K562 (cell line): ENCODE results near the gene CTSS. TPM values are rescaled to one million over a fixed set of nuclear protein-coding genes. Genes with fewer than 3 reads are reported as not detected.
A peak's percentile ranks its signal among the peaks of the same experiment; 100 is the strongest.

ENCODE experiments used
- ATAC-seq: fragments of 200-7000 bp; cut with Tn5 transposase; 3 replicates; pipeline ENCODE4 v1.9.1; 2020; ENCODE audit warnings: moderate library complexity
- BruUV-seq: library from RNA; stranded (reverse); fragments of 400-500 nt; replicated peaks from 2 replicates; lab custom pipeline; 2021; lab: Mats Ljungman, UMichigan
- CTCF ChIA-PET: fragments of 300-600 bp; formaldehyde crosslinking; extraction: SDS; loops from one replicate; lab custom pipeline; 2021; ENCODE audit warnings: low intra/inter-chr PET ratio; lab: Yijun Ruan, JAX
- POLR2A ChIA-PET: fragments of 300-600, 350-650 bp; sonication (Branson Sonifier 250); formaldehyde crosslinking; extraction: SDS; loops from one replicate; lab custom pipeline; 2021; ENCODE audit warnings: antibody characterized with exemption, inconsistent platforms; lab: Yijun Ruan, JAX
- DNase-seq, 4 experiments: peaks; one replicate each; pipeline versions ENCODE4 v3.0.0 to v3.0.0-alpha.2; 2011 to 2018; ENCODE audit warnings: low spot score in 3 of 4, mixed read lengths in 3 of 4; ENCODE audit errors: extremely low read depth in 1 of 4
- FAIRE-seq: peaks from 2 replicates; lab custom pipeline; 2011; peaks lifted over from hg19 to GRCh38; lab: Jason Lieb, UNC
- H2AFZ ChIP-seq: 2 replicates; pipeline ENCODE4 v1.6.0; 2011; ENCODE audit warnings: low read depth, low read length, control low read depth, inconsistent platforms
- H3K27ac ChIP-seq: fragments of 200-600 bp; 3 replicates; pipeline ENCODE4 v1.8.0; 2011; ENCODE audit warnings: low read depth, mild to moderate bottlenecking, control low read depth, inconsistent platforms, low read length, moderate library complexity, mixed read lengths; ENCODE audit errors: extremely low read depth
- H3K27me3 ChIP-seq, 2 experiments: fragments of 300-600 bp in 1 of 2; 2 replicates in 1 of 2; 3 replicates in 1 of 2; pipeline versions ENCODE4 v1.6.0 to v1.8.0; 2011; ENCODE audit warnings: inconsistent platforms in 2 of 2, low read length in 2 of 2, mild to moderate bottlenecking in 1 of 2, mixed read lengths in 1 of 2, moderate library complexity in 1 of 2; ENCODE audit not compliant: control insufficient read depth in 2 of 2, insufficient read depth in 2 of 2
- H3K36me3 ChIP-seq: fragments of 300-600 bp; 3 replicates; pipeline ENCODE4 v1.8.0; 2011; ENCODE audit warnings: mild to moderate bottlenecking, low read length, inconsistent platforms; ENCODE audit not compliant: control insufficient read depth, insufficient read depth
- H3K4me1 ChIP-seq, 2 experiments: fragments of 200-600 bp in 1 of 2; replicated peaks in 1 of 2; 2 replicates in 1 of 2; 3 replicates in 1 of 2; pipeline versions ENCODE4 v1.5.1 to v1.8.0; 2011; ENCODE audit warnings: inconsistent platforms in 2 of 2, low read length in 2 of 2, mild to moderate bottlenecking in 1 of 2, mixed read lengths in 1 of 2, moderate library complexity in 1 of 2; ENCODE audit not compliant: control insufficient read depth in 2 of 2, insufficient read depth in 2 of 2
- H3K4me2 ChIP-seq: 2 replicates; pipeline ENCODE4 v1.6.1; 2011; ENCODE audit warnings: low read length, control low read depth, inconsistent platforms, mixed read lengths; ENCODE audit not compliant: insufficient read depth
- H3K4me3 ChIP-seq: fragments of 200-600 bp; sonication (generic), shearing (Covaris generic); 2 replicates; pipeline ENCODE4 v1.5.1; 2016; ENCODE audit warnings: control low read depth, inconsistent platforms
- H3K79me2 ChIP-seq: fragments of 200-600 bp; 3 replicates; pipeline ENCODE4 v1.8.0; 2011; ENCODE audit warnings: low read length, inconsistent platforms; ENCODE audit not compliant: control insufficient read depth, insufficient read depth
- H3K9ac ChIP-seq, 2 experiments: 2 replicates each; pipeline versions ENCODE4 v1.6.0 to v1.6.1; 2011; ENCODE audit warnings: low read depth in 2 of 2, low read length in 2 of 2, control low read depth in 1 of 2, inconsistent platforms in 1 of 2, mild to moderate bottlenecking in 1 of 2, mixed read lengths in 1 of 2; ENCODE audit not compliant: insufficient read depth in 1 of 2
- H3K9me1 ChIP-seq: one replicate; pipeline ENCODE4 v1.6.0; 2011; ENCODE audit warnings: inconsistent platforms, mild to moderate bottlenecking, low read length, moderate library complexity; ENCODE audit not compliant: control insufficient read depth, insufficient read depth
- H3K9me3 ChIP-seq: replicated peaks from 2 replicates; pipeline ENCODE4 v1.5.1; 2011; ENCODE audit warnings: low read depth, low read length, inconsistent platforms; ENCODE audit not compliant: control insufficient read depth, insufficient read depth
- H4K20me1 ChIP-seq: replicated peaks from 2 replicates; pipeline ENCODE4 v1.6.1; 2011; ENCODE audit warnings: low read length, inconsistent platforms, mixed read lengths; ENCODE audit not compliant: control insufficient read depth, insufficient read depth
- C11orf30 ChIP-seq: fragments of 450-650 bp; IDR thresholded peaks from 2 replicates; pipeline ENCODE4 v1.6.1; 2016; ENCODE audit warnings: low read depth, mild to moderate bottlenecking
- MAFF ChIP-seq: IDR thresholded peaks from 2 replicates; pipeline ENCODE4 v1.6.1; 2012; ENCODE audit warnings: low read length, improper control_type of control experiment
- MAFG ChIP-seq: fragments of 450-650 bp; conservative IDR thresholded peaks from 2 replicates; pipeline ENCODE4 v1.6.1; 2016; ENCODE audit warnings: missing genetic modification characterization, missing compliant biosample characterization
- SMAD1 ChIP-seq: fragments of 150-350 bp; IDR thresholded peaks from 2 replicates; pipeline ENCODE4 v1.6.1; 2014; ENCODE audit warnings: low read length, low read depth; ENCODE audit not compliant: partially characterized antibody
- TEAD2 ChIP-seq: fragments of 450-650 bp; IDR thresholded peaks from 2 replicates; pipeline ENCODE4 v1.6.1; 2016; ENCODE audit warnings: missing genetic modification characterization, control low read depth, missing compliant biosample characterization
- ZFX ChIP-seq: sonication (generic); formaldehyde crosslinking; IDR thresholded peaks from 2 replicates; pipeline ENCODE4 v1.8.0; 2022; ENCODE audit warnings: mild to moderate bottlenecking, missing genetic modification reagents, moderate library complexity
- ZNF316 ChIP-seq: fragments of 450-650 bp; IDR thresholded peaks from 2 replicates; pipeline ENCODE4 v1.6.1; 2016
- WGBS: fragments of 100-300 bp; shearing (Covaris generic); methylation state at CpG from one replicate; pipeline ENCODE4 v1.1.6; 2016; ENCODE audit warnings: low coverage, mixed read lengths; ENCODE audit not compliant: insufficient coverage; ENCODE audit errors: missing lambda C conversion rate; 5-methylcytosine and 5-hydroxymethylcytosine counted together
- in situ Hi-C: fragments of 300-500 bp; cut with MboI; formaldehyde crosslinking; loops from 4 replicates; pipeline ENCODE4 v1.15.0; 2018; ENCODE audit warnings: inconsistent platforms, mixed read lengths
- intact Hi-C: fragments of 100-400 bp; cut with micrococcal nuclease; formaldehyde crosslinking; loops from 2 replicates; pipeline ENCODE4 v1.14.2; 2022
- polyA plus RNA-seq, 8 experiments: library from polyadenylated mRNA; depleted of rRNA in 4 of 8; stranded (reverse) in 5 of 8; unstranded in 3 of 8; fragments of >200 nt; fragmentation: Nextera tagmentation in 2 of 8; fragmentation: Illumina TruSeq in 1 of 8; extraction: Ambion mirVana in 2 of 8; extraction: Trizol in 1 of 8; gene quantifications; 2 replicates each; pipeline versions ENCODE4 v1.2.1 to v1.2.3, GENCODE V29; 2011 to 2014; ENCODE audit warnings: inconsistent platforms in 1 of 8, missing spikeins in 1 of 8
- total RNA-seq, 7 experiments: library from RNA; depleted of rRNA in 6 of 7; stranded (reverse); fragments of >200 nt in 6 of 7; fragmentation: Illumina TruSeq in 2 of 7; extraction: Trizol in 2 of 7; gene quantifications; 2 replicates each; pipeline versions ENCODE4 v1.2.1 to v1.2.3, GENCODE V29; 2011 to 2021; ENCODE audit warnings: low replicate concordance in 1 of 7
- TF ChIP-seq, protein P1 (sequence below): fragments of 450-650 bp; IDR thresholded peaks from 2 replicates; pipeline ENCODE4 v1.6.1; 2017; ENCODE audit warnings: antibody characterized with exemption, mild to moderate bottlenecking
- TF ChIP-seq, protein P2 (sequence below), 2 experiments: IDR thresholded peaks; 2 replicates each; pipeline ENCODE4 v1.6.1; 2011; ENCODE audit warnings: borderline replicate concordance in 1 of 2, control low read depth in 1 of 2, low read depth in 1 of 2, low read length in 1 of 2, mild to moderate bottlenecking in 1 of 2, mixed read lengths in 1 of 2, moderate library complexity in 1 of 2; ENCODE audit not compliant: insufficient read depth in 1 of 2, insufficient read length in 1 of 2, poor library complexity in 1 of 2, severe bottlenecking in 1 of 2; ENCODE audit errors: extremely low read depth in 1 of 2

CTSS gene
- total and polyA plus RNA-seq, 9 of the 15 experiments (the other 6 are each of a cell fraction or from before 2014, with no cell fraction given), result 8.6 to 24.9 (median 10.3) TPM

DNA sequence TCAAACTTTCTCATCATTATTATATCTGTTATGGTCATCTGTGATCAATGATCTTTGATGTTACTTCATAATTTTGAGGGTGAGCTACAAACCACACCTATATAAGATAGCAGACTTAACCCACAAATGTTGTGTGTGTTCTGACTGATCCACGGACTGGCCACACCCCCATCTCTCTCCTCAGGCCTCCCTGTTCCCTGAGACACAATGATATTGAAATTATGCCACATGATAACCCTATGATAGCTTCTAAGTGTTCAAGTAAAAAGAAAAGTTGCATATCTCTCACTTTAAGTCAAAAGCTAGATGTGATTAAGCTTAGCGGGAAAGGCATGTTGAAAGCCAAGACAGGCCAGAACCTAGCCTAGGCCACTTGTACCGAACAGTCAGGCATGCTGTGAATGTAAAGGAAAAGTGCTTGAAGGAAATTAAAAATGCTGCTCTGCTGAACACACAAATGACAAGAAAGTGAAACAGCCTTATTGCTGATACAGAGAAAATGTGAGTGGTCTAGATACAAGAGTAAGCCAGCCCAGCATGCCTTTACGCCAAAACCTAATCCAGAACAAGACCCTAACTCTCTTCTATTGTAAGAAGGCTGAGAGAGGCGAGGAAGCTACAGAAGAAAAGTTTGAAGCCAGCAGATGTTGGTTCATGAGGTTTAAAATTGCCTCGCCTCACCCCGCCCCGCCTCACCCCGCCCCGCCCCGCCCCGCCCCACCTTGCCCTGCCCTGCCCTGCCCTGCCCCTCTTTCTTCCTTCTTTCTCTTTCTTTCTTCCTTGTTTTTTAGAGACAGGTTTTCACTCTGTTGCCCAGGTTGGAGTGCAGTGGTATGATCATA lies 16.5 kb downstream of the CTSS start:
- Histone ChIP-seq H3K9me1 (no peaks in the 10 kb centered on the region), H3K4me3 (no peak overlapping the region), H3K4me1 (peaks cover 0 to 18% of the 10 kb centered on the region in 2 experiments; a peak in 2 of 5 replicates), H3K9me3 (no peaks in the 10 kb centered on the region), H3K27ac (peak overlapping the region; percentile 37), H2AFZ (peak overlapping the region; percentile 83), H4K20me1 (no peaks in the 10 kb centered on the region), H3K9ac (peak overlapping the region; percentile 19 to 44; a peak in 2 of 4 replicates), H3K27me3 (no peaks in the 10 kb centered on the region), H3K36me3 (no peaks in the 10 kb centered on the region), H3K4me2 (peak overlapping the region; percentile 58), H3K79me2 (no peaks in the 10 kb centered on the region)
- ATAC-seq (peak; percentile 75), FAIRE-seq (peak; percentile 81), DNase-seq (peak; percentile 28 to 35 (median 34))
- 27% methylated on average over 5 of the region's 12 CpGs for WGBS
- TF ChIP-seq, protein P1, sequence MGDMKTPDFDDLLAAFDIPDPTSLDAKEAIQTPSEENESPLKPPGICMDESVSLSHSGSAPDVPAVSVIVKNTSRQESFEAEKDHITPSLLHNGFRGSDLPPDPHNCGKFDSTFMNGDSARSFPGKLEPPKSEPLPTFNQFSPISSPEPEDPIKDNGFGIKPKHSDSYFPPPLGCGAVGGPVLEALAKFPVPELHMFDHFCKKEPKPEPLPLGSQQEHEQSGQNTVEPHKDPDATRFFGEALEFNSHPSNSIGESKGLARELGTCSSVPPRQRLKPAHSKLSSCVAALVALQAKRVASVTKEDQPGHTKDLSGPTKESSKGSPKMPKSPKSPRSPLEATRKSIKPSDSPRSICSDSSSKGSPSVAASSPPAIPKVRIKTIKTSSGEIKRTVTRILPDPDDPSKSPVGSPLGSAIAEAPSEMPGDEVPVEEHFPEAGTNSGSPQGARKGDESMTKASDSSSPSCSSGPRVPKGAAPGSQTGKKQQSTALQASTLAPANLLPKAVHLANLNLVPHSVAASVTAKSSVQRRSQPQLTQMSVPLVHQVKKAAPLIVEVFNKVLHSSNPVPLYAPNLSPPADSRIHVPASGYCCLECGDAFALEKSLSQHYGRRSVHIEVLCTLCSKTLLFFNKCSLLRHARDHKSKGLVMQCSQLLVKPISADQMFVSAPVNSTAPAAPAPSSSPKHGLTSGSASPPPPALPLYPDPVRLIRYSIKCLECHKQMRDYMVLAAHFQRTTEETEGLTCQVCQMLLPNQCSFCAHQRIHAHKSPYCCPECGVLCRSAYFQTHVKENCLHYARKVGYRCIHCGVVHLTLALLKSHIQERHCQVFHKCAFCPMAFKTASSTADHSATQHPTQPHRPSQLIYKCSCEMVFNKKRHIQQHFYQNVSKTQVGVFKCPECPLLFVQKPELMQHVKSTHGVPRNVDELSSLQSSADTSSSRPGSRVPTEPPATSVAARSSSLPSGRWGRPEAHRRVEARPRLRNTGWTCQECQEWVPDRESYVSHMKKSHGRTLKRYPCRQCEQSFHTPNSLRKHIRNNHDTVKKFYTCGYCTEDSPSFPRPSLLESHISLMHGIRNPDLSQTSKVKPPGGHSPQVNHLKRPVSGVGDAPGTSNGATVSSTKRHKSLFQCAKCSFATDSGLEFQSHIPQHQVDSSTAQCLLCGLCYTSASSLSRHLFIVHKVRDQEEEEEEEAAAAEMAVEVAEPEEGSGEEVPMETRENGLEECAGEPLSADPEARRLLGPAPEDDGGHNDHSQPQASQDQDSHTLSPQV, result peak; percentile 23; the same call in 1 of the 2 replicates
- TF ChIP-seq C11orf30 (peak; percentile 84), ZNF316 (peak; percentile 86), TEAD2 (tag) (no peak), SMAD1 (no peak), MAFG (tag) (0 out of 2 replicates have a peak, but pooled peaks have one; percentile 24), ZFX (CRISPR knock-in tag) (peak; percentile 30; the same call in 1 of the 2 replicates), MAFF (peak; percentile 26; the same call in 1 of the 2 replicates)
- TF ChIP-seq, protein P2, sequence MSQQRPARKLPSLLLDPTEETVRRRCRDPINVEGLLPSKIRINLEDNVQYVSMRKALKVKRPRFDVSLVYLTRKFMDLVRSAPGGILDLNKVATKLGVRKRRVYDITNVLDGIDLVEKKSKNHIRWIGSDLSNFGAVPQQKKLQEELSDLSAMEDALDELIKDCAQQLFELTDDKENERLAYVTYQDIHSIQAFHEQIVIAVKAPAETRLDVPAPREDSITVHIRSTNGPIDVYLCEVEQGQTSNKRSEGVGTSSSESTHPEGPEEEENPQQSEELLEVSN (IDR thresholded peaks at IDR 0.05; ENCODE audit: borderline replicate concordance in 1 of 2, extremely low read depth in 1 of 2, insufficient read depth in 1 of 2, insufficient read length in 1 of 2, low read depth in 1 of 2, low read length in 1 of 2, poor library complexity in 1 of 2, severe bottlenecking in 1 of 2), result peak in 1 of 2 experiments; percentile 44
- intact Hi-C loops (no loop called here), in situ Hi-C loops (no loop called here)
- BruUV-seq, result no TSS peak
- ChIA-PET CTCF (no interaction called here), POLR2A (interaction anchor here (0.6 to 1.5 kb wide), 4 partner anchors 7 to 89 kb away, joined by 3 to 4 read pairs (median 3); no protein-coding TSS in a partner anchor)
